Panc1 (cell line): ENCODE data around the gene RGMA. TPM values are rescaled to one million over a fixed set of nuclear protein-coding genes. Genes with fewer than 3 reads are reported as not detected.

Source experiments
- ATAC-seq: fragments of 200-7000 bp; cut with Tn5 transposase; 2 replicates; pipeline ENCODE4 v1.9.1; 2020; ENCODE audit warnings: mild to moderate bottlenecking, moderate library complexity
- BruUV-seq: library from RNA; stranded (reverse); fragments of 400-500 nt; replicated peaks from 2 replicates; lab custom pipeline; 2021; lab: Mats Ljungman, UMichigan
- CTCF ChIA-PET: fragments of 300-600 bp; sonication (Branson Sonifier 250); formaldehyde crosslinking; loops from one replicate; lab custom pipeline; 2022; ENCODE audit warnings: antibody characterized with exemption; lab: Charles Lee
- POLR2A ChIA-PET: fragments of 300-600 bp; sonication (Branson Sonifier 250); formaldehyde crosslinking; loops from one replicate; lab custom pipeline; 2022; ENCODE audit warnings: antibody characterized with exemption; lab: Charles Lee
- DNase-seq: peaks from one replicate; pipeline ENCODE4 v3.0.0-alpha.2; 2010; ENCODE audit warnings: low read depth, low spot score
- H3K27ac ChIP-seq: 2 replicates; pipeline ENCODE4 v1.5.1; 2011; ENCODE audit warnings: mild to moderate bottlenecking, low read length, inconsistent platforms
- H3K27me3 ChIP-seq: fragments of 200-500 bp; sonication (Bioruptor generic); 2 replicates; pipeline ENCODE4 v1.6.0; 2014; ENCODE audit warnings: low read length, inconsistent platforms; ENCODE audit not compliant: control insufficient read depth, insufficient read depth
- H3K36me3 ChIP-seq: fragments of 200-500 bp; sonication (Bioruptor generic); 2 replicates; pipeline ENCODE4 v1.5.1; 2014; ENCODE audit warnings: inconsistent platforms, mild to moderate bottlenecking, low read length, moderate library complexity; ENCODE audit not compliant: control insufficient read depth, insufficient read depth
- H3K4me1 ChIP-seq: 2 replicates; pipeline ENCODE4 v1.5.1; 2011; ENCODE audit warnings: inconsistent platforms, mild to moderate bottlenecking, low read length, moderate library complexity; ENCODE audit not compliant: control insufficient read depth, insufficient read depth
- H3K4me3 ChIP-seq, 2 experiments: 2 replicates each; pipeline ENCODE4 v1.5.1; 2011 to 2012; ENCODE audit warnings: low read depth in 2 of 2, low read length in 2 of 2, mild to moderate bottlenecking in 2 of 2, inconsistent platforms in 1 of 2, moderate library complexity in 1 of 2
- H3K9me3 ChIP-seq: fragments of 200-500 bp; sonication (Bioruptor generic); 2 replicates; pipeline ENCODE4 v1.5.1; 2014; ENCODE audit warnings: low read depth, mild to moderate bottlenecking, inconsistent platforms, low read length, moderate library complexity; ENCODE audit not compliant: control insufficient read depth, insufficient read depth
- CTCF ChIP-seq: fragments of 450-650 bp; IDR thresholded peaks from 2 replicates; pipeline ENCODE4 v1.5.1; 2017; ENCODE audit warnings: mild to moderate bottlenecking
- POLR2AphosphoS5 ChIP-seq: IDR thresholded peaks from 2 replicates; pipeline ENCODE4 v1.6.1; 2012; ENCODE audit warnings: mild to moderate bottlenecking, low read depth, low read length, moderate library complexity
- REST ChIP-seq, 2 experiments: IDR thresholded peaks; 2 replicates each; pipeline ENCODE4 v1.6.1; 2011 to 2012; ENCODE audit warnings: low read depth in 2 of 2, control low read depth in 1 of 2, low read length in 1 of 2, mild to moderate bottlenecking in 1 of 2, moderate library complexity in 1 of 2; ENCODE audit not compliant: insufficient read depth in 1 of 2
- SIN3A ChIP-seq: IDR thresholded peaks from 2 replicates; pipeline ENCODE4 v1.6.1; 2012; ENCODE audit warnings: low read depth, mild to moderate bottlenecking, low read length, moderate library complexity, borderline replicate concordance; ENCODE audit not compliant: insufficient read depth
- TCF7L2 ChIP-seq: IDR thresholded peaks from 2 replicates; pipeline ENCODE4 v1.6.1; 2011; ENCODE audit warnings: mild to moderate bottlenecking, low read depth, low read length, inconsistent platforms
- in situ Hi-C: cut with HindIII; loops from 2 replicates; pipeline ENCODE4 v1.10.0; 2016; ENCODE audit warnings: low sequenced_read_pairs, low pct_unique_long_range_greater_than_20kb
- intact Hi-C: fragments of 100-400 bp; cut with micrococcal nuclease; formaldehyde crosslinking; loops from one replicate; pipeline ENCODE4 v1.10.0; 2022; ENCODE audit not compliant: unreplicated experiment
- total RNA-seq: library from RNA; stranded (reverse); gene quantifications from one replicate; pipeline ENCODE4 v1.2.1, GENCODE V29; 2021; ENCODE audit not compliant: unreplicated experiment

The RGMA gene
- total RNA-seq, 1 experiment from 2014 or later, result 0.62 TPM

GRCh38 chr15:93029836-93030429 lies 59.1 kb downstream of the RGMA start:
- no peaks in the 10 kb centered on the region for H3K27me3 ChIP-seq
- intact Hi-C loops, result loop anchor here (1.0 to 10.0 kb wide), 3 partner anchors 955 to 1295 kb away; no protein-coding TSS in a partner anchor
- H3K4me1 ChIP-seq, result peaks cover 44% of the 10 kb centered on the region
- no peak overlapping the region for H3K4me3 ChIP-seq
- no TSS peak for BruUV-seq
- ATAC-seq (peak; percentile 73), DNase-seq (no peak)
- in situ Hi-C loops, result no loop called here
- TF ChIP-seq POLR2AphosphoS5, result peak; percentile 33
- no peak for TF ChIP-seq SIN3A
- no peaks in the 10 kb centered on the region for H3K9me3 ChIP-seq
- CTCF ChIA-PET, result interaction anchor here (0.6 to 3.5 kb wide), 8 partner anchors 9 to 1316 kb away, joined by 3 to 53 read pairs (median 3); no protein-coding TSS in a partner anchor
- H3K27ac ChIP-seq, result no peak overlapping the region; the same call in 1 of the 2 replicates
- POLR2A ChIA-PET, result no interaction called here
- H3K36me3 ChIP-seq, result peaks cover 16% of the 10 kb centered on the region

DNA sequence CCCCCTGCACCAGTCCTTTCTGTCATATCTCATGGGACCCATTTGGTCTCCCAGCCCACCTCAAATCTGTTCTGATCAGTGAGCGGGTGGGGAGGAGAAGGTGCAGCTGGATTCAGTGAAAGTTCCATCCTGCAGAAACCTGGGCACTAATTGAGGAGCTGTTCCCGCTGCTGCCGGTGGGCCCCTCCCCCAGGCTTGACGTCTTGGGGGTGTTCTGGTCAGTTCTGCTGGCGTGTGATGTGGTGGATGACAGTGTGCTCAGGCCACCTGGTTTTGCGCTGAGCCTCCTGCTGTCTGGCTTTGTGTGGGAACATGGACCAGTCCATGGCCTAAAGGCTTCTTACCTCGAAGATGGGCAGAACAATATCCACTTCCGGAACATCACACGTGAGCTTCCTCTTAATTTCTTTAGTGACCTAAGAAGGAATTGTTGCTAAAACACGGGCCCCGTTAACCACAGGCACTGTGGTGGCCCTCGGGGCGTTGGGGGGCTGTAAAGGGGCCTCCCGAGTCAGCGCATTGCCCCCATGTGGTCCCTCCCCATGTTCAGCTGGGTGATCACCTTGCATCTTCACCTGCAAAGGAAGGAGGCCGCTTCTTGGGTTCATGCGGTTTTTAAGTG lies 59.7 kb downstream of the RGMA start:
- DNase-seq (no peak), ATAC-seq (peak; percentile 23)
- CTCF ChIA-PET, result interaction anchor here (0.6 to 3.5 kb wide), 3 partner anchors 232 to 1090 kb away, joined by 3 to 53 read pairs (median 3); no protein-coding TSS in a partner anchor
- no TSS peak for BruUV-seq
- Histone ChIP-seq H3K4me3 (no peak overlapping the region), H3K9me3 (no peaks in the 10 kb centered on the region), H3K36me3 (peaks cover 22% of the 10 kb centered on the region), H3K4me1 (peaks cover 44% of the 10 kb centered on the region), H3K27me3 (no peaks in the 10 kb centered on the region), H3K27ac (peak overlapping the region; percentile 29; the same call in 1 of the 2 replicates)
- no peak for TF ChIP-seq REST (IDR thresholded peaks at IDR 0.05; ENCODE audit: insufficient read depth in 1 of 2, low read depth in 2 of 2, low read length in 1 of 2)
- no peak for TF ChIP-seq SIN3A
- TF ChIP-seq POLR2AphosphoS5, result peak; percentile 50; the same call in 1 of the 2 replicates
- no peak for TF ChIP-seq CTCF
- no peak for TF ChIP-seq TCF7L2
- POLR2A ChIA-PET, result no interaction called here
- intact Hi-C loops (no loop called here), in situ Hi-C loops (no loop called here)
